ENCODE results near the gene FRRS1L.
"Not testable (repeated sequence)": the region's sequence is repeated elsewhere in the genome, so short reads cannot be mapped to it uniquely, and the experiment has no call there.

The FRRS1L gene

DNA sequence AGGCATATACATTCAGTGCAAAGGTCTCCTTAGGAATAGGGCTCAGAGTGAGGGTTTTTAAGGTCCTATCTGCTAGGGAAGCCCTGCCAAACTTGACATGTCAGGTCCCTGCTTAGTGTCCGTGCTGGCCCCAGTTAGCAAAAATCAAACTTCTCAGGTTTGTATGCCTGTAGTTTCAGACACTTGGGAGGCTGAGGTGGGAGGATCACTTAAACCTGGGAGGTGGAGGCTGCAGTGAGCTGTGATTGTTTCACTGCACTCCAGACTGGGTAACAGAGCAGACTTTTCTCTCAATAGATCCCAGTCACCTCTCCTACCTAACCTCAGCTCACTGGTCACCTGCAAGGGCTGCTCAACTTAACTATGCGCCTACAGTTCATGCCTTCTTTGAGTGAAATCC is 28.6 kb downstream of the FRRS1L start:
- DNase-seq (ENCODE audit: low read depth), result no peak
- TF ChIP-seq, protein P1, sequence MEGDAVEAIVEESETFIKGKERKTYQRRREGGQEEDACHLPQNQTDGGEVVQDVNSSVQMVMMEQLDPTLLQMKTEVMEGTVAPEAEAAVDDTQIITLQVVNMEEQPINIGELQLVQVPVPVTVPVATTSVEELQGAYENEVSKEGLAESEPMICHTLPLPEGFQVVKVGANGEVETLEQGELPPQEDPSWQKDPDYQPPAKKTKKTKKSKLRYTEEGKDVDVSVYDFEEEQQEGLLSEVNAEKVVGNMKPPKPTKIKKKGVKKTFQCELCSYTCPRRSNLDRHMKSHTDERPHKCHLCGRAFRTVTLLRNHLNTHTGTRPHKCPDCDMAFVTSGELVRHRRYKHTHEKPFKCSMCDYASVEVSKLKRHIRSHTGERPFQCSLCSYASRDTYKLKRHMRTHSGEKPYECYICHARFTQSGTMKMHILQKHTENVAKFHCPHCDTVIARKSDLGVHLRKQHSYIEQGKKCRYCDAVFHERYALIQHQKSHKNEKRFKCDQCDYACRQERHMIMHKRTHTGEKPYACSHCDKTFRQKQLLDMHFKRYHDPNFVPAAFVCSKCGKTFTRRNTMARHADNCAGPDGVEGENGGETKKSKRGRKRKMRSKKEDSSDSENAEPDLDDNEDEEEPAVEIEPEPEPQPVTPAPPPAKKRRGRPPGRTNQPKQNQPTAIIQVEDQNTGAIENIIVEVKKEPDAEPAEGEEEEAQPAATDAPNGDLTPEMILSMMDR (IDR thresholded peaks at IDR 0.05; ENCODE audit: control insufficient read depth, extremely low read depth, insufficient read depth), result no peak
- H3K4me3 ChIP-seq (ENCODE audit: low read depth, low read length), result no peak overlapping the region

DNA sequence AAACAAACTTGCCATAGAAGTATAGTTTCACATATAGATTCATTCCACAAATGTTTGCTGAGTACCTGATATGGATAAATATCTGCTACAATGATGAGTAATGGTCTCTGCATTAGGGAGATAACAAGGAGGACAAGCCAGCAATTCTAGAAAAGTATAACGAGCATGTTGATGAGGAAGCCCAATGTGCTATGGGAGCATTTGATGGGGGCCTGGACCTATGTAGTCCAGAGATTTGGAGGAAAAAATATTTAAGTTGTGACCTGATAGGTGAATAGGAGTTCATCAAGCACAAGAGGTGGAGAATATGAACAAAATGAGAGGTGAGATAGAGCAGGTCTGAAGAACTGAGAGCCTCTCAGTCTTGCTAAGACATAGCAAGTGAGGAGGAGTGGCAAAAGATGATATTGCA is 32.9 kb downstream of the FRRS1L start:
- TF ChIP-seq, protein P1 (IDR thresholded peaks at IDR 0.05; ENCODE audit: control insufficient read depth, extremely low read depth, insufficient read depth), result no peak
- DNase-seq (ENCODE audit: low read depth), result no peak
- H3K4me3 ChIP-seq (ENCODE audit: low read depth, low read length), result no peak overlapping the region

DNA sequence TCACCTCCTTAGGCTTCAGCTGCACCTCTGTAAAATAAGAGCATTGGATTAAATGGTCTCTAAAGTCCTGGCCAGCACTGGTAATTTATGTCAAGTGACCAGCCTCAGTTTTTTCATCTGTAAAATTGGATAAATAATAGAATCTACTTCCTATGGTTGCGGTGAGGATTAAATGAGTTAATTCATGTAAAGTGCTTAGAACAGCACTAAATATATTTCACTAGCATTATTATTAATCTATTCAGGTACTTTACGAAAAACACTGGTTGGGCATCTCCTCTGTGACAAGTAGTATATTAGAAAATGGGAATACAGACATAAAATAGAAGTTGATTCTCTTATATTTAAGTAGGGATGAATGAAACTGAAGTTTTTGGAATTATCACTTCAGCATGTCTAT is 33.5 kb downstream of the FRRS1L start:
- no peak overlapping the region for H3K4me3 ChIP-seq (ENCODE audit: low read depth, low read length)
- TF ChIP-seq, protein P1 (IDR thresholded peaks at IDR 0.05; ENCODE audit: control insufficient read depth, extremely low read depth, insufficient read depth), result no peak
- DNase-seq (ENCODE audit: low read depth), result no peak

DNA sequence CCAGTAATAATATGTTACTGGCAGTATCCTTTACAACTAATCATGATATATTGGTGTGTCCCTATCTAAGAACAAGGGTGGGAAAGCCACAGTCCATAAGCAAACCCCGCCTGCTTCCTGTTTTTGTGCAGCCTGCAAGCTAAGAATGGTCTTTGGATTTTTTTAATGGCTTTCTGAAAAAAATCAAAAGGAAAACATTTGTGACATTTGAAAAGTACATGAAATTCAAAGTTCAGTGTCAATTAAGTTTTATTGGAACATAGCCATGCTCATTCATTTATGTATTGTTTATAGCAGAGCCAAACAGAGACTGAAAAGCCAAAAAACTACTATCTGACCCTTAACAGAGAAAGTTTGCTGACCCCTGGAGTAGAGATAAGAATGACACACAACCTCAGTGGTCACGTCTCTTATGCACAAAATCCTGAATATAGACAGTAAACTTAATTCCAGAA is 34.5 kb downstream of the FRRS1L start:
- TF ChIP-seq, protein P1 (IDR thresholded peaks at IDR 0.05; ENCODE audit: control insufficient read depth, extremely low read depth, insufficient read depth), result no peak
- no peak overlapping the region for H3K4me3 ChIP-seq (ENCODE audit: low read depth, low read length)
- DNase-seq (ENCODE audit: low read depth), result no peak

DNA sequence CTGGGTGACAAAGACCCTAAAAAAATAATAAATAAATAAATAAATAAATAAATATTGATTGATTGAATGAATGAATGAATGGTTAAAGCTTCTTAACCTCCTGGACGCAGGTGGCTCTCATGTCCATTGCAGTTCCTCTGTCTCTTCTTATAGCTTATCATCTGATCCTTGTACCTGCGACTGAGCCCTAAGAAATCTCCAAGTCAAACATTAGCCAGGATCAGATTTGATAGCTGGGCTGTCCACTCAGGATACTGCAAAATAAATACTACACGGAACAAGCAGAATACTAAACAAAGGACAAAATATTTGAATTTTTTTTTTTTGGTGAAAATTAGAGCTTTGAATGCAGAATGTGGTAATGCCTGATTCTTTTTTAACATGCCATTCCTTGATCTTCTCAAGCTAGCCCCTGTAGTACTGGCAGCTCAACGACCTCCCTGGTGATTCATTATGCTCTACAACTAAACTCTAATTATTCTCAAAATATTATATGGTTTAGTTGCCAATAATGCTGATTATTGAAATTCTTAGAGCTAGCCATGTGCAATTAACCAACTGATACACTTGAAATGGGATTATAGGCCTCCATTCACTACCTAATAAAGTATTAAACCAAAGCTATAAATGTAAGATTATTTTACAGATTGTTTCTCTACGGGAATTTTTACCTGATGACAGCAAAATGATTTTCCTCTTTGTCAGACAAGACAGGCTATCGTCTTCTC is 37.4 kb downstream of the FRRS1L start:
- DNase-seq (ENCODE audit: low read depth), result no peak
- H3K4me3 ChIP-seq (ENCODE audit: low read depth, low read length), result no peak overlapping the region
- TF ChIP-seq, protein P1 (IDR thresholded peaks at IDR 0.05; ENCODE audit: control insufficient read depth, extremely low read depth, insufficient read depth), result no peak

DNA sequence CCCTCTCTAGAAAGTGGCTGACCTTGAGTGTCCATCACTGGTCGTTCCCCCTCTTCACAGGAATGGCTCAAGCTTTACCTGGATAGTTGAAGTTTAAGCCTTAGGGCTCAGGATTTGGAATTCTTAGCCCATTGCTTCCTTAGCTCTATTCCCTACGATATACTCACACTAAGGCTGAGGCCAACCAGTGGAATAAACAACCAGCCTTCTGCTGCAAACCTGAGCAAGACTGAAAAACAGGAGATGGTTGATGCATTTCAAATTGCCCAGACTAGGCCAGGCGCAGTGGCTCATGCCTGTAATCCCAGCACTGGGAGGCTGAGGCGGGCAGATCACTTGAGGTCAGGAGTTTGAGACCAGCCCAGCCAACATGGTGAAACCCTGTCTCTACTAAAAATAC is 40.4 kb downstream of the FRRS1L start:
- not testable (repeated sequence) for H3K4me3 ChIP-seq (ENCODE audit: low read depth, low read length); DNase-seq (ENCODE audit: low read depth)

DNA sequence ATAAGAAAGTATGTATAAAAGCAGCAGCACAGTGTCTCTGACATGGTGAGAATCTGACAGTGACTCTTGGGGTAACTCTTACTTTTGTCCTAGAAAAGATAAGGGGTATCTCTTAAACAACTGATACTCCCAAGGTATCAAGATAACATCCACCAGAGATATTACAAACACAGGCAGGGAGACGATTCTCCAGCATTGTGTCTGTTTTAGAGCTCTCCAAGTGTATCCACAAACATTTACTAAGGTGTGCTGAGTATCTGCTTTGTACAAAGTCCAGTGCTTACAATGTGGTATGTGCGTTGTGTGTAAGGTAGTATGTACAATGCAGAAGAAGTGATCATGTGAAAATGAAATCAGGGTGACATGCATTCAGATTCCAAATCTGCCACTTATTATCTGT is 42.9 kb downstream of the FRRS1L start:
- TF ChIP-seq, protein P1 (IDR thresholded peaks at IDR 0.05; ENCODE audit: control insufficient read depth, extremely low read depth, insufficient read depth), result no peak
- no peak for DNase-seq (ENCODE audit: low read depth)
- H3K4me3 ChIP-seq (ENCODE audit: low read depth, low read length), result no peak overlapping the region

All from LNCaP clone FGC (cell line).